ENCODE data around the gene ZMYND8. TPM values are rescaled to one million over a fixed set of nuclear protein-coding genes. Genes with fewer than 3 reads are reported as not detected.

The ZMYND8 gene
- total RNA-seq, 4 donors from 2014 or later: 29.7 to 42.4 (median 30.9) TPM

GRCh38 chr20:47335251-47336128 lies 21.0 kb downstream of the ZMYND8 start:
- DNase-seq: no peak
- Histone ChIP-seq H3K27me3 (no peaks in the 10 kb centered on the region), H3K4me3 (replicated peaks in 1 of 3) (no peak overlapping the region), H3K4me1 (peaks cover 0 to 28% of the 10 kb centered on the region in 2 donors), H3K9me3 (no peaks in the 10 kb centered on the region), H3K36me3 (no peaks in the 10 kb centered on the region), H3K27ac (peak overlapping the region; percentile 37 to 69 (median 66))
- intact Hi-C loops (cut with DNase I): no loop called here
- no peak for TF ChIP-seq POLR2A (IDR thresholded peaks at IDR 0.05)
- no peak for TF ChIP-seq CTCF (IDR thresholded peaks at IDR 0.05)
- 85 to 90% methylated on average over 12 of the region's 12 CpGs for WGBS, 2 donors

GRCh38 chr20:47334022-47334551 lies 22.4 kb downstream of the ZMYND8 start:
- intact Hi-C loops (cut with DNase I): no loop called here
- Histone ChIP-seq H3K27me3 (no peaks in the 10 kb centered on the region), H3K36me3 (no peaks in the 10 kb centered on the region), H3K4me3 (replicated peaks in 1 of 3) (no peak overlapping the region), H3K4me1 (peaks cover 6 to 33% of the 10 kb centered on the region in 2 donors), H3K9me3 (no peaks in the 10 kb centered on the region), H3K27ac (peak overlapping the region; percentile 37 to 75 (median 66))
- no peak for TF ChIP-seq CTCF (IDR thresholded peaks at IDR 0.05)
- peak in 1 of 2 donors; percentile 6 for TF ChIP-seq POLR2A (IDR thresholded peaks at IDR 0.05)
- 57 to 67% methylated on average over 6 of the region's 6 CpGs for WGBS, 2 donors
- DNase-seq: no peak

DNA sequence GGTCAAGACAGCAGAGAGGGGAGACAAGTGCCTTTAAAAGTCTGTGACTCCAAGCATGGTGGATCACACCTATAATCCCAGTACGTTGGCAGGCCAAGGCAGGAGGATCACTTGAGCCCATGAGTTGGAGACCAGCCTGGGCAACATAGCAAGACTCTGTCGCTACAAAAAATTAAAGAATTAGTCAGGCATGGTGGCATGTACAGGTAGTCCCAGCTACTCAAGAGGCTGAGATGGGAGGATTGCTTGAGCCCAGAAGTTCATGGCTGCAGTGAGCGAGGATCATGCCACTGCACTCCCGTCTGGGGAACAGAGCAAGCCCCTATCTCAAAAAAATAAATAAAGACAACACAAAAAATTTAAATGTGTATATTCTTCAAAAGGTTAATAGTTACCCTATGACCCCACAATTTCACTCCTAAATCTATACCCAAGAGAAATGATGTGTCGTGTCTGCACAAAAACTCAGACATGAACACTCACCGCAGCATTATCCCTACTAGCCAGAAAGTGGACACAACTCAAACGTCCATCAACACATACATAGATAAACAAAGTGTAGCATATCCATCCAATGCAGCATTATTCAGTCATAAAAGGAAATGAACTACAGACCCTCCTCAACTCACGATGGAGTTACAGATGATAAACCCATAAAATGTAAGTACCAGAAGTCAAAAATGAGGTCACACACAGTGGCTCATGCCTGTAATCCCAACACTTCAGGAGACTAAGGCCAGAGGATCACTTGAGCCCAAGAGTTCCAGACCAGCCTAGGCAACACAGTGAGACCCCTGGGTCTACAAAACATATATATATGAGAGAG lies 23.9 kb downstream of the ZMYND8 start:
- TF ChIP-seq CTCF (IDR thresholded peaks at IDR 0.05): no peak
- no peak for TF ChIP-seq POLR2A (IDR thresholded peaks at IDR 0.05)
- Histone ChIP-seq H3K4me1 (peaks cover 9 to 47% of the 10 kb centered on the region in 2 donors), H3K9me3 (no peaks in the 10 kb centered on the region), H3K27me3 (no peaks in the 10 kb centered on the region), H3K36me3 (no peaks in the 10 kb centered on the region), H3K4me3 (replicated peaks in 1 of 3) (no peak overlapping the region), H3K27ac (peak overlapping the region in 2 of 3 donors; percentile 22 to 66)
- intact Hi-C loops (cut with DNase I): no loop called here
- 85 to 86% methylated on average over 8 of the region's 8 CpGs for WGBS, 2 donors
- no peak for DNase-seq

DNA sequence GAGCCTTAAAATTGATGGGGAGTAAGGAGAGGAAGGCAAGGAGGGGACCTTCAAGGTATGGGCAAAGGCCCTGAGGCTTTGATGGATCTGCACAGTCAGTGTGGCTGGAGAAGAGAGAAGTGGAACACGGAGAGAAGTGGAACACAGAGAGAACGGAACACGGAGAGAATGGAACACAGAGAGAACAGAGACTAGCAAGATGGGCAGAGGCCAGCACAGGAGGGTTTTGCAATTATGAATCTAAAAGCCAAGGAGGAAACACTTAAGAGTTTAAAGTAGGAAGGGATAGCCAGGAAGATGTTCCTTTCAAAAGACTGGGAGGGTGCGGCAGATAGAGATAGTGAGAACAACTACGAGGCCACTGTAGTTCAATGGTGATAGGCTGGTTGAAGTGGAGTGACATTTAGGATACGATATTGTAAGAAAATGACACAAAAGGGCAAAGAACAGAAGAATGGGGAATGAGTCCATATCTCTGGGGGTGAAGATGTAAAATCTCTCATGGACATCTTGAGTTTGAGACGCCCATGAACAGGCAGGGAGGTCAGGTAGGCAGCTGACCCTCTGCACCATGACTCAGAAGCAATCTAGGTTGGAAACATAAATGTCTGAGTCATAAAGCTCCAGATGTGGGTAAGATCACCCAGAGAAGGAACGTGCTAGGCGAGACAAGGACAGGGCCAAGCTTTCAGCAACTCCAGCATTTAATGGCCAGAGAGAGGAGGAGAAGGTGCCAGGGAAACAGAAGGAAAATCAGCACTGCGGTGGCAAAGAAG lies 25.4 kb downstream of the ZMYND8 start:
- intact Hi-C loops (cut with DNase I): no loop called here
- peaks cover 9 to 53% of the 10 kb centered on the region in 2 donors for H3K4me1 ChIP-seq
- no peak for DNase-seq
- peak overlapping the region in 1 of 3 donors; percentile 22 for H3K27ac ChIP-seq
- H3K9me3 ChIP-seq: no peaks in the 10 kb centered on the region
- TF ChIP-seq CTCF (IDR thresholded peaks at IDR 0.05) (no peak), POLR2A (IDR thresholded peaks at IDR 0.05) (no peak)
- H3K27me3 ChIP-seq: no peaks in the 10 kb centered on the region
- 88 to 91% methylated on average over 10 of the region's 10 CpGs for WGBS, 2 donors
- H3K36me3 ChIP-seq: no peaks in the 10 kb centered on the region
- H3K4me3 ChIP-seq (replicated peaks in 1 of 3): no peak overlapping the region

Measured in thyroid gland (tissue), 4 donors.